ENCODE results near the gene SMCP. TPM values are rescaled to one million over a fixed set of nuclear protein-coding genes. Genes with fewer than 3 reads are reported as not detected.

Gene SMCP
- total RNA-seq, 1 experiment from 2014 or later, result not detected

DNA sequence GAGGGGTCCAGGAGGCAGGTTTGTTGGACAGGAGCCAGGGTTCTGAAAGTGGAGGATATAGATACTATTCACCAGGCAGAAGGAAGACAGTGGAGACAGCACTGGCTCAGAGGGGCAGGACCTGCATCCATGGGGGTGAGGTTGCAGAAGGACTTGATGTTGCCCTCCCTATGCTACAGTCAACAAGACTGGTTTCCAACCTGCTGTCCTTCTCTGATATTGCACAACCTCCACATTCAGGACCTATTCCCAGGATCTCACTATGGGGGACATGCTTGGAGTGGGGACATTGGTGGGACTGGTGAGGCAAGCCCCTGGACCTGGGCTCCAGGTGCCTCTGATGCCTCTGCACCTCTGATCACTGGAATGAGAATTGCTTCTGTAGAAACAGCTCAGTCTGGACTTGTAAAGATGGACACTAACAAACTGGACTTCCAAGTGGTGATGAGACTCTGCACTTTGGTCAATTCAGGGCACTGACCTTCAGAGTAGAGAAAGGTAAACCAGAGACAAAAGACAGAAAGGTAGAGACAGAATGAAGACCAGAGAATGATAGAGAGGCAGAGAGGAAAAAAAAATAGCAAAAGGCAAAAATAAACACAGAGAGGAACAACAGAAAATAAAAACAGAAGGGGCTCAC is 1.6 kb downstream of the SMCP start:
- no peaks in the 10 kb centered on the region for H3K4me1 ChIP-seq
- H3K27me3 ChIP-seq, result no peaks in the 10 kb centered on the region
- H3K4me3 ChIP-seq, result no peak overlapping the region
- H3K36me3 ChIP-seq, result no peaks in the 10 kb centered on the region
- no peaks in the 10 kb centered on the region for H3K9me3 ChIP-seq (replicated peaks)
- H3K27ac ChIP-seq, result no peak overlapping the region
- DNase-seq, result no peak

DNA sequence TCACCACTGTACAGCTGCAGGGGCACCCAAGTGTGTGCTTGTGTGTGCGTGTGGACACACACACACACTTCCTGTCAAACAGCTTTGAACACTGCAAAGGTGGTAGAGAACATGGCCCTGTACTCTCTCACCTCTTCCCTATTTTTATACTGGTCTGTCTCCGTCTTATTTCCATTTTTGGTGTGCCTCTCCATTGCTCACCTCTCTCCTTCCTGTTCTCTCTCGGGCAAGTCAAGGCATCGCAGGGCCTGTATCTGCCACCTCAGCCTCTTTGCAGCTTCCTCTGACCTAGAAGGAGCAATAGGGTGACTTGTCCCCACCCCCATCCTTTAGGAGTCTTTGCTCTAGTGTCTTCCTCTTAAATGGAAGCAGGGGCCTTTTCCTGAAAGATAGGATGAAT is 2.2 kb downstream of the SMCP start:
- Histone ChIP-seq H3K27me3 (no peaks in the 10 kb centered on the region), H3K27ac (no peak overlapping the region), H3K9me3 (replicated peaks) (no peaks in the 10 kb centered on the region), H3K4me3 (no peak overlapping the region), H3K4me1 (no peaks in the 10 kb centered on the region), H3K36me3 (no peaks in the 10 kb centered on the region)
- no peak for DNase-seq

DNA sequence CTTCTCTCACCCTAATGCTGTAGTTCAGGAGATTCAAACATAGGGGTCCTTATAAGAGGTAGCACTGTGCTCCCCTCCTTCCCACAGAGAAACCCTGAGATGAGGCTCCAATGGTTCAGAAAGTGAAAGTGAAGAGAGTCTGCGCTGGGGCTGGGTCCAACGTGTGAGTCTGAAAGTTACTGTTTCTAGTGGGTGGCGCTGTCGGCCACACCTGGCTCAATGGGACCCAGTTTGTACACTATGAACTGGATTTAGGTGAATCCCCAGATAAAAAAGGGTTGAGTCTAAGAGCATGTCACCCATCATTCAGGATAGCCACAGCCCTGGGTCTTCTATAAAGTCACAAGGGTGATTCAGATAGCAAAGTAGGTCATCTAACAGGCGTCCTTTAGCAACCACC is 2.8 kb downstream of the SMCP start:
- DNase-seq, result no peak
- Histone ChIP-seq H3K9me3 (replicated peaks) (no peaks in the 10 kb centered on the region), H3K27ac (no peak overlapping the region), H3K36me3 (no peaks in the 10 kb centered on the region), H3K27me3 (no peaks in the 10 kb centered on the region), H3K4me1 (no peaks in the 10 kb centered on the region), H3K4me3 (no peak overlapping the region)

GRCh38 chr1:152884085-152884484 is 6.0 kb downstream of the SMCP start:
- H3K27me3 ChIP-seq, result no peaks in the 10 kb centered on the region
- no peaks in the 10 kb centered on the region for H3K4me1 ChIP-seq
- H3K9me3 ChIP-seq (replicated peaks), result no peaks in the 10 kb centered on the region
- no peaks in the 10 kb centered on the region for H3K36me3 ChIP-seq
- H3K4me3 ChIP-seq, result no peak overlapping the region
- no peak overlapping the region for H3K27ac ChIP-seq
- DNase-seq, result no peak

- no peaks in the 10 kb centered on the region for H3K27me3 ChIP-seq
- H3K27ac ChIP-seq, result no peak overlapping the region
- H3K9me3 ChIP-seq (replicated peaks), result no peaks in the 10 kb centered on the region
- H3K36me3 ChIP-seq, result no peaks in the 10 kb centered on the region
- no peak overlapping the region for H3K4me3 ChIP-seq
- no peaks in the 10 kb centered on the region for H3K4me1 ChIP-seq
- no peak for DNase-seq
These were observed 6.4 kb downstream of the SMCP start for GRCh38 chr1:152884506-152884905.

DNA sequence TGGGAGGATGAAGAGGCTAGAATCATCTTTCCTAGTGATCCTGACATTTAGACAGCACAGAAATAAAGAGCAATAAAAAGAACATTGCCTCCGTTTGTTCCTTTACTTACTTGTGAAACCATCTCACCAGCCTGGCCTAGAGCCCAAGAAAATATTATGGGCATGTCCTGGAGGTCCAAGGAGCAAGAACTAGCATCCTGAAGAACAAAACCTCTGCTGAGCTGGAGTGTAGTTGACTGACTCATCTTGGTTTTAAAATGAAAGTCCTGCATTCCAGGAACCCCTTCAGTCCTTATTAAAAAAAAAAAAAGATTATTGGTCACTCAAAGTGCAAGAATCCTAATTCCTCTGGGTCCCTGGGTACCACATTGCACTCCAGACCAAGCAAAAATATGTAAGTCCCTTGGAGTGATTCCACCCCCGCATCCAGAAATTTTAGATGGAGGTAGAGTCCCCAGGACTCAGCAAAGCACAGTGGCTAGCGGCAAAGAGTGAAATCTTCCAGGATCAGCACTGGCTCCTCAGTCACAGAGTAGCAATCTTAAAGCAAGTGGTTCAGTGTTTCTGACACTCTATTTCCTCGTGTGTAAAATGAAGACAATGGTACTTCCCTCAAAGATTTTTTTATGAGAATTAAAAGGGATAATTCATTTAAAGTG is 7.0 kb downstream of the SMCP start:
- H3K4me1 ChIP-seq, result no peaks in the 10 kb centered on the region
- no peak overlapping the region for H3K4me3 ChIP-seq
- no peak for DNase-seq
- no peaks in the 10 kb centered on the region for H3K36me3 ChIP-seq
- H3K9me3 ChIP-seq (replicated peaks), result no peaks in the 10 kb centered on the region
- H3K27ac ChIP-seq, result no peak overlapping the region
- H3K27me3 ChIP-seq, result no peaks in the 10 kb centered on the region

DNA sequence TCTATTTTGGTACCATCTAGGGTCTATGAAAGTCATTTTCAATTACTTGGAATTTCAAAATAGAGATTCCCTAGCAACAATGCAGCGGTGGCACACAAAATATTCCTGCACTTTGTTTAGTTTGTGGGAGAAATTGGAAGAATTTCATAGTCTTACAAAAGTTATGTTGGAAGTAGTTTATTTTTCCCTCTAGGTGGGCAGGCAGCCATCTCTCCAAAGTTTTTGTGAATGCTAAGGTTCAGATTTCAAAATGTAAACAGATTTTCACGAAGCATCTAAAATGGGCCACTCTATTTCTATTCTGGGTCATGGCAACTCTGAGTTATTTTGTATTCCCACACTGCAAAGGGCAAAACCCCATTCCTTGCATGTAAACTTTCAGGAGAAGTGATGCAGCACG is 8.0 kb downstream of the SMCP start:
- DNase-seq, result no peak
- no peaks in the 10 kb centered on the region for H3K27me3 ChIP-seq
- no peaks in the 10 kb centered on the region for H3K9me3 ChIP-seq (replicated peaks)
- no peaks in the 10 kb centered on the region for H3K36me3 ChIP-seq
- no peaks in the 10 kb centered on the region for H3K4me1 ChIP-seq
- no peak overlapping the region for H3K4me3 ChIP-seq
- H3K27ac ChIP-seq, result no peak overlapping the region

GRCh38 chr1:152886758-152887409 is 8.8 kb downstream of the SMCP start:
- Histone ChIP-seq H3K27me3 (no peaks in the 10 kb centered on the region), H3K4me1 (no peaks in the 10 kb centered on the region), H3K9me3 (replicated peaks) (no peaks in the 10 kb centered on the region), H3K36me3 (no peaks in the 10 kb centered on the region), H3K4me3 (no peak overlapping the region), H3K27ac (no peak overlapping the region)
- DNase-seq, result no peak

GRCh38 chr1:152888126-152888525 is 10.0 kb downstream of the SMCP start:
- Histone ChIP-seq H3K4me3 (no peak overlapping the region), H3K36me3 (no peaks in the 10 kb centered on the region), H3K27ac (no peak overlapping the region), H3K9me3 (replicated peaks) (no peaks in the 10 kb centered on the region), H3K4me1 (no peaks in the 10 kb centered on the region), H3K27me3 (no peaks in the 10 kb centered on the region)
- DNase-seq, result no peak

- no peaks in the 10 kb centered on the region for H3K4me1 ChIP-seq
- no peak overlapping the region for H3K4me3 ChIP-seq
- no peak overlapping the region for H3K27ac ChIP-seq
- no peaks in the 10 kb centered on the region for H3K36me3 ChIP-seq
- DNase-seq, result no peak
- no peaks in the 10 kb centered on the region for H3K27me3 ChIP-seq
- H3K9me3 ChIP-seq (replicated peaks), result no peaks in the 10 kb centered on the region
These were observed 20.9 kb downstream of the SMCP start for GRCh38 chr1:152899027-152899426.

DNA sequence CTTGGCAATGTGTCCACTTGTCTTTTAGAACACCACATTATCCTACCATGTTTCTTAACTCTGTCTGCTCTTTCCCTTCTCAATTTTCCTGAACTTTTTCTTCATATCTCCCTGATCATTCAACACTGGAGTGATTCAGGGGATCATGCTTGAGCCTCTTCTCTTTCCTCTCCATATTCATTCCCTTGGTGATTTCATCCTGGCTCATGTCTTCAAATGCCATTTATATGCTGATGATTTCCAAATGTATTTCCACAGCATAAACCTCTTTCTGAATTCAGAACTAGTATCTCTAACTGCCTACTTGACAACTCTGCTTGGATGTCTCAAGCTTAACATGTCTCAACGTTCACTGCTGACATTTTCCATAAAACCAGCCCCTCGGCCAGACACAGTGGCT is 21.8 kb downstream of the SMCP start:
- H3K4me3 ChIP-seq, result no peak overlapping the region
- H3K27ac ChIP-seq, result no peak overlapping the region
- no peaks in the 10 kb centered on the region for H3K27me3 ChIP-seq
- no peak for DNase-seq
- no peaks in the 10 kb centered on the region for H3K9me3 ChIP-seq (replicated peaks)
- no peaks in the 10 kb centered on the region for H3K36me3 ChIP-seq
- H3K4me1 ChIP-seq, result no peaks in the 10 kb centered on the region

- Histone ChIP-seq H3K4me3 (no peak overlapping the region), H3K4me1 (no peaks in the 10 kb centered on the region), H3K36me3 (no peaks in the 10 kb centered on the region), H3K9me3 (replicated peaks) (no peaks in the 10 kb centered on the region), H3K27me3 (no peaks in the 10 kb centered on the region), H3K27ac (no peak overlapping the region)
- DNase-seq, result no peak
These were observed 23.5 kb downstream of the SMCP start for GRCh38 chr1:152901631-152902030.

- Histone ChIP-seq H3K27me3 (no peaks in the 10 kb centered on the region), H3K27ac (no peak overlapping the region), H3K9me3 (replicated peaks) (no peaks in the 10 kb centered on the region), H3K4me1 (no peaks in the 10 kb centered on the region), H3K4me3 (no peak overlapping the region), H3K36me3 (no peaks in the 10 kb centered on the region)
- DNase-seq, result no peak
These were observed 24.5 kb downstream of the SMCP start for GRCh38 chr1:152902636-152903035.

DNA sequence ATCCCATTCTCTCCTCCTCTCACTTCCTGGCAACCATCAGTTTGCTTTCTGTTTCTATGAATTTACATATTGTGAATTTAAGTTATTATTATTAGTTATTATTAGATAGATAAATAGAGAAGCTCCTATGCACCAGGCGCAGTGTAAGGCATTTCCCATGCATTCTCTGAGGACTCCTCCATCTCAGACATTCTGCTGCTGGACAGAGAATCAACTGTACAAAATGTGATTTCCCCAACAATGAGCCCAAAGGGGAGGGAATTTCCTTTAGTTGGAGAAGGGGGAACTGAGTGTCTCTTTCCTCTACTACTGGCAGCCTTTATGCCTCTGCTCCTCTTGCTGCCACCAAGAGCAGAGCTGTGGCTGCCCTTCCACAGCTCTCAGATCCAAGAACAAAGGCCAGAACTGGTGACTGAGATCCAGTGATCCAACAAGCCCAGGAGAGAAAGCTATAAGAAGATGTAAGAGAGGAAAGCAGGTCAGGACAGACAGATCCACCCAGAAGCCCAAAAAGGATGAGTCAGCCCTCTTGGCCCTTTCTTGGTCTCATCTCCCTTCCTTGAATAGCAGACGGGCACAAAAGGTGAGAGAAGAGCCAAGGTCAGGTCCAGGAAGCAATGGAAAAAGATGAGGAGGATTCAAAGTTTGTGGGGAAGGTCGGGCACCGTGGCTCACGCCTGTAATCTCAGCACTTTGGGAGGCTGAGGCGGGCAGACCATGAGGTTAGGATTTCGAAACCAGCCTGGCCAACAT is 26.7 kb downstream of the SMCP start:
- no peak for DNase-seq
- no peaks in the 10 kb centered on the region for H3K27me3 ChIP-seq
- H3K4me3 ChIP-seq, result no peak overlapping the region
- H3K36me3 ChIP-seq, result no peaks in the 10 kb centered on the region
- no peak overlapping the region for H3K27ac ChIP-seq
- no peaks in the 10 kb centered on the region for H3K9me3 ChIP-seq (replicated peaks)
- no peaks in the 10 kb centered on the region for H3K4me1 ChIP-seq

DNA sequence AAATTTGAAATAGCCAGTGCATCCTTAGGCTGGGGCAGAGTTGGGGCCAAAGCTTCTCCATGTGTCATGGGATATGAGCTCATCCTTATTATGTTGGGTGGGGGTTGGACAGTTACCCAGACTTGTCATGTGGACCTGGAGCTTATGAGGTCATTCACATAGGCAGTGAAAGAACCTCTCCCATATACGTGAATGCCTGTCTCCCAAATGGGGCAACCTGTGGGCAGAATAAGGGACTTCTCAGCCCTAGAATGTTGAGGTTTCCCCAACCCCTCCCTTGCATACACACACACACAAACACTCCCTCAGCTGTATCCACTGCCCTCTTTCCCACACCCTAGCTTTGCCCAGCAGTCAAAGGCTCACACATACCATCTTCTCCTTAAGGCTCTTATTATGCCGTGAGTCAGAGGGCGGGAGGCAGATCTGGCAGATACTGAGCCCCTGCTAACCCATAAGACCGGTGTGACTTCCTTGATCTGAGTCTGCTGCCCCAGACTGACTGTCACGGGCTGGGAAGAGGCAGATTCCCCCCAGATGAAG is 28.0 kb downstream of the SMCP start:
- no peaks in the 10 kb centered on the region for H3K27me3 ChIP-seq
- no peaks in the 10 kb centered on the region for H3K36me3 ChIP-seq
- no peaks in the 10 kb centered on the region for H3K9me3 ChIP-seq (replicated peaks)
- no peaks in the 10 kb centered on the region for H3K4me1 ChIP-seq
- H3K27ac ChIP-seq, result no peak overlapping the region
- DNase-seq, result no peak
- no peak overlapping the region for H3K4me3 ChIP-seq
